Effector memory CD4-positive, alpha-beta T cell (primary cell): ENCODE measurements around the gene PIK3C2G.

Experiments used
- DNase-seq, 3 donors: peaks; one replicate each; pipeline ENCODE4 v3.0.0-alpha.2; 2020
- H3K27ac ChIP-seq: 2 replicates; pipeline ENCODE4 v1.7.0; 2013; ENCODE audit warnings: mild to moderate bottlenecking, low read length, moderate library complexity; ENCODE audit not compliant: insufficient read depth, poor library complexity, severe bottlenecking
- H3K27me3 ChIP-seq: replicated peaks from 2 replicates; pipeline ENCODE4 v1.7.0; 2013; ENCODE audit warnings: mild to moderate bottlenecking, low read length; ENCODE audit not compliant: insufficient read depth, control insufficient read depth, poor library complexity, severe bottlenecking
- H3K36me3 ChIP-seq: 2 replicates; pipeline ENCODE4 v1.7.0; 2013; ENCODE audit warnings: mild to moderate bottlenecking, low read length, moderate library complexity; ENCODE audit not compliant: control insufficient read depth, insufficient read depth
- H3K4me1 ChIP-seq: 2 replicates; pipeline ENCODE4 v1.7.0; 2013; ENCODE audit warnings: low read length, mild to moderate bottlenecking; ENCODE audit not compliant: control insufficient read depth, insufficient read depth, poor library complexity, severe bottlenecking
- H3K4me3 ChIP-seq: 2 replicates; pipeline ENCODE4 v1.7.0; 2013; ENCODE audit warnings: low read length, low read depth, mild to moderate bottlenecking; ENCODE audit not compliant: insufficient read depth, poor library complexity, severe bottlenecking
- H3K9me3 ChIP-seq: 2 replicates; pipeline ENCODE4 v1.7.0; 2013; ENCODE audit warnings: mild to moderate bottlenecking, low read length, moderate library complexity; ENCODE audit not compliant: control insufficient read depth

PIK3C2G gene

DNA sequence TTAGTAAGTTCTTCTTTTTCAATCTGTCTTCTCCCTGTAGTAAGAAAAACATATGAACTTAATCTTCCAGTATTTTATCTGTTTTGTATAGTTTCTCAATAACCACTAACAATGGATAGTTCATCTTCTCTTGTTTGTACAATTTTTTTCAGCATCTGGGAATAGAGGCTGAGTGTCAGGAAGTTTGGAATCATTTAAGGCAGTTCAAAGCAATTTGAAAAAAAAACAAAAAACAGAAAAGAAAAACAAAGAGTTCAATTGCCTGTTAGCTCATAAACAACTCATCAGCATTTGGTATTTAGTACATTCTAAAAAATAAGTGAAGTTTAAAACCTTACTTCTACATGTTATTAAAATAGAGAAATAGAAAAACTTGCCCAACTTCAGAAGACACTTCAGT lies 359.7 kb downstream of the PIK3C2G start:
- DNase-seq = no peak
- Histone ChIP-seq H3K9me3 (no peaks in the 10 kb centered on the region), H3K27ac (no peak overlapping the region), H3K4me3 (no peak overlapping the region), H3K27me3 (no peaks in the 10 kb centered on the region), H3K36me3 (no peaks in the 10 kb centered on the region), H3K4me1 (no peaks in the 10 kb centered on the region)

DNA sequence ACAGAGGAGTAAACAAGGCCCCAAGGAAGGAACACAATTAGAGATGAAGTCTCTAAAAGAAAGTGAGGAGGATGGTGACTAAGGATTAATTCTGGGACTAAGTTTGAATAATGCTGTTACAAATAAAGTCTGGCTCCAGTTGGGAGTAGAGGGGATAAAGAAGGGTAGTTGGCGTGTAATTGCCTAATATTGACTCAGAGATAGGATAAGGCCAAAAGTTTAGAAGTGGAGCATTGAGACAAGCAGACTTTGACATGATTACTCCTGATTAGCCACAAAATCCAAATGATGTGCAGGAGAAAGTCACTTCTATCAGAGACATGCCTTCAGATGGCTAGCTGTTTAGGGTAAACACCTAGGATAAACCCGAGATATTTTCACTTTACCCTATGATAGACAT lies 368.1 kb downstream of the PIK3C2G start:
- H3K4me3 ChIP-seq = no peak overlapping the region
- H3K27me3 ChIP-seq = no peaks in the 10 kb centered on the region
- no peaks in the 10 kb centered on the region for H3K36me3 ChIP-seq
- H3K4me1 ChIP-seq = no peaks in the 10 kb centered on the region
- H3K9me3 ChIP-seq = no peaks in the 10 kb centered on the region
- no peak overlapping the region for H3K27ac ChIP-seq
- DNase-seq = no peak

DNA sequence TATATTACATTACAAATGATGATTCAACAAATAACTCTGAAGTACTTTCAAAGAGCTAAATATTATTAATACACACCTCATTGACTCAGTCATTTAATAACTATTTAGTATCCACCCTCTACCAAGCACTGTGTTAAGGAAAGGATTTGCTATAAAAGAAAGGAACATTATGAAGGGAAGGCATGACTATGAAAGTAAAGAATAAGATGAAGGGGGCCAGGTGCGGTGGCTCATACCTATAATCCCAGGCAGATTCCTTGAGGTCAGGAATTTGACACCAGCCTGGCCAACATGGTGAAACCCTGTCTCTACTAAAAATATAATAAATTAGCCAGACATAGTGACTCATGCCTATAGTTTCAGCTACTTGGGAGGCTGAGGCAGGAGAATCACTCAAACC lies 368.6 kb downstream of the PIK3C2G start:
- Histone ChIP-seq H3K27me3 (no peaks in the 10 kb centered on the region), H3K4me3 (no peak overlapping the region), H3K9me3 (no peaks in the 10 kb centered on the region), H3K27ac (no peak overlapping the region), H3K4me1 (no peaks in the 10 kb centered on the region), H3K36me3 (no peaks in the 10 kb centered on the region)
- no peak for DNase-seq

DNA sequence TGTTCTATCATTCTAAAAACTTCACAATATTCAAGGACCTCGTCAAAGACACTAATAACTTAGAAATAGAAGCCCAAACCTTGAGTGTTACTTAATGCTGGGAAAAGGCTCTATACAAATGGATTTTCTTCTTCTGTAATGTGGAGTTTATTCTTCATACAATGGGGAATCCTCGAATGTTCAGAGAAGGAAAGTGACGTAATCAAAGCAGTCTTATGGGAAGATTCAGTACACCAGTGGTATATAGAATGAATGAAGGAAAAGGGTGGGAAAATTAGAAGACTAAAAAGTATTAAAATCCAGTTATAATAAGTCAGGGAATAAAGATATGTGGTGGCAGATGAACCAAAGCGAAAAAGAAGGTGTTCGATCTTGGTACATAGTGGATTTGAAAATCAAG lies 370.0 kb downstream of the PIK3C2G start:
- DNase-seq = no peak
- Histone ChIP-seq H3K36me3 (no peaks in the 10 kb centered on the region), H3K4me1 (no peaks in the 10 kb centered on the region), H3K27me3 (no peaks in the 10 kb centered on the region), H3K9me3 (no peaks in the 10 kb centered on the region), H3K27ac (no peak overlapping the region), H3K4me3 (no peak overlapping the region)

DNA sequence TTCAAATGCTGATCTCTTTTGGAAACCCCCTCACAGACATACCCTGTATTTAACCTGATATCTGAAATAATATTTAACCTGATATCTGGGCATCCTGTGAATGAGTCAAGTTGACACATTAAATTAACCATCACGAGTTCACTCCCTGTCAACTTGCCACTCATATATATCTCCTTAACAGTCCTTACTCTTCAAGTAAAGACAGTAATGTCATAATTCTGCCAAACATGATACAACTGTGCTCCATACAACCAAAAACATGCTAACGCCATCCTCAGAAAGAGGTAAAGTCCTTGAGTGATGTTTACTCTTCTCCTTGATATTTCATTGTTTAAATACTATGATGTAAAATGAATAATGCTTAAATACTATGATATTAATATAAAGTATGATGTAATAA lies 371.5 kb downstream of the PIK3C2G start:
- Histone ChIP-seq H3K4me3 (no peak overlapping the region), H3K36me3 (no peaks in the 10 kb centered on the region), H3K4me1 (no peaks in the 10 kb centered on the region), H3K27me3 (no peaks in the 10 kb centered on the region), H3K9me3 (no peaks in the 10 kb centered on the region), H3K27ac (no peak overlapping the region)
- no peak for DNase-seq

DNA sequence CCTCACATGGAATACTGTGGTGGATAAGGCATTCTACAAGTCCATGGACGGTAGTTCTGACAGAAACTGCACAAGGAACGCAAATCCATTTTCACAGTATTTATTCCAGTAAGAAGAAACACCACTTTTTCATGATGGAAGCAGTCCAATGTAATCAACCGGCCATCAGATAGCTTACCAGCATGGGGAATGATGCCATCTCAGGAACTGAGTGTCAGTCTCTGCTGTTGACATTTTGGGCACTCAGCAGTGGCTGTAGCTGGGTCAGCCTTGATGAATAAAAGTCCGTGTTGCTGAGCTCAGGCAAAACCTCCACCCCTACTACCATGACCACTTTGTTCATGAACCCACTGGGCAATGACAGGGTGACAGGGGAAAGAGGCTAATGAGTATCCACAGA lies 373.1 kb downstream of the PIK3C2G start:
- Histone ChIP-seq H3K9me3 (no peaks in the 10 kb centered on the region), H3K36me3 (no peaks in the 10 kb centered on the region), H3K4me3 (no peak overlapping the region), H3K27me3 (no peaks in the 10 kb centered on the region), H3K4me1 (no peaks in the 10 kb centered on the region), H3K27ac (no peak overlapping the region)
- no peak for DNase-seq

DNA sequence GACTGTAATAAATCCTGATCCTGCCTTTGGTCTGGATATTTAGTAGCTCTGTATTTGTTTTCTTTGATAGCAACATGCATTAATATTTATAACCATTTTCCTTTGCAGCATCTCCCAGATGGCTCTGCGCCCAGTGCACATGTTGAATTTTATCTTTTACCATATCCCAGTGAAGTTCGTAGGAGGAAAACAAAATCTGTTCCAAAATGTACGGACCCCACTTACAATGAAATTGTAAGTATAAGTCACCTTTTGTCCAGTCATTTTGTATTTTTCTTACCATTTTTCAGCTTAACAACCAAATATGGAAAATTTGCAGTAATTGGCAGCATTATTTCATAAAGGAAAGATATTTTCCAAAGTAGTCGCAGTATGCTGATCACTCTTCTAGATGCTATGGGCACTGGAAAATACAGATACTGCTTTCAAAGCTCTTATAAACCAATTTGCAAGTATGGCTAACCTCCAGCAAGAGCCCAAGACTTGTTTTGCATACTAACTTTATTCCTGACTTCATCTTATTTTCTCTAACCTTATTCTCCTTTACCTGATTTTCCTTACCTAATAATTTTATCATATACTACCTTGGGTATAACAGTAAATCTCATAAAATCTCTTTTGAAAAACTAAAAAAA lies 379.1 kb downstream of the PIK3C2G start:
- Histone ChIP-seq H3K36me3 (no peaks in the 10 kb centered on the region), H3K9me3 (no peaks in the 10 kb centered on the region), H3K27ac (no peak overlapping the region), H3K4me3 (no peak overlapping the region), H3K4me1 (no peaks in the 10 kb centered on the region), H3K27me3 (no peaks in the 10 kb centered on the region)
- no peak for DNase-seq

DNA sequence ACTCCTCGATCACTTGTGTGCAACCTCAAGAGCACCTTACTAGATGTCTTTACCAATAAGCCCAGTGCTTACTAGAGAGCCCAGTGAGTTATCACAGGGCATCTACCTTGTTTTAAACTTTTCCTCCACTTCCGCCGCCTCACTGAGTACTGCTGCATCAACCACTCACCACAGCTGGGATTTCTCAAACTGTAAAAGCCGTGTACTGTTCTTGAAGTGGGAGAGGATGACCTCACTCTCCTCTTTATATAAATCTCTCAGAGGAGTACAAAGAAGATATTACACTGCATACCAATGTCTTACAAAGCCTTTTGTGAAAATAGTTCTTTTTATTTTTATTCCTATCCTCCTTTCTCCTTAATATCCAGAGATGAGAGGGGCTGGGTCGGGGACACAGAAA lies 382.4 kb downstream of the PIK3C2G start:
- DNase-seq = no peak
- H3K27me3 ChIP-seq = no peaks in the 10 kb centered on the region
- no peak overlapping the region for H3K27ac ChIP-seq
- no peaks in the 10 kb centered on the region for H3K4me1 ChIP-seq
- no peaks in the 10 kb centered on the region for H3K9me3 ChIP-seq
- H3K36me3 ChIP-seq = no peaks in the 10 kb centered on the region
- no peak overlapping the region for H3K4me3 ChIP-seq

DNA sequence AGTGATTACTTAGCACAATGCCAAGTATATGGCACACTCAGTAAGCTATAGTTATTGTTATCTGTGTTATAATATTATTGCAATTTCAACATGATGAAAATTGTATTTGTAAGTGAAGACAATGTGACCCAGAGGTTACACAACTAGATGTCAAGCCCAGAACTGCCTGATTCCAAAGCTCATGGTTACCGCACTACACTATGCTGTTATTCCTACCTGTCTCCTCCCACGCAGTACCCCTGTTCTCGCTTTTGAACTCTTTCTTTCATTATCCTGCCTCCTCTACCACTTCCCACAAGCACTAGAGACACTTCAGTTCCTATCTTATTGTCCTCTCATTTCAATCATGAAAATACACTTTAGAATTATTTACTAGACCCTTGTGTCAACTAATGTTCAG lies 383.2 kb downstream of the PIK3C2G start:
- Histone ChIP-seq H3K4me1 (no peaks in the 10 kb centered on the region), H3K27me3 (no peaks in the 10 kb centered on the region), H3K27ac (no peak overlapping the region), H3K36me3 (no peaks in the 10 kb centered on the region), H3K9me3 (no peaks in the 10 kb centered on the region), H3K4me3 (no peak overlapping the region)
- DNase-seq = no peak

DNA sequence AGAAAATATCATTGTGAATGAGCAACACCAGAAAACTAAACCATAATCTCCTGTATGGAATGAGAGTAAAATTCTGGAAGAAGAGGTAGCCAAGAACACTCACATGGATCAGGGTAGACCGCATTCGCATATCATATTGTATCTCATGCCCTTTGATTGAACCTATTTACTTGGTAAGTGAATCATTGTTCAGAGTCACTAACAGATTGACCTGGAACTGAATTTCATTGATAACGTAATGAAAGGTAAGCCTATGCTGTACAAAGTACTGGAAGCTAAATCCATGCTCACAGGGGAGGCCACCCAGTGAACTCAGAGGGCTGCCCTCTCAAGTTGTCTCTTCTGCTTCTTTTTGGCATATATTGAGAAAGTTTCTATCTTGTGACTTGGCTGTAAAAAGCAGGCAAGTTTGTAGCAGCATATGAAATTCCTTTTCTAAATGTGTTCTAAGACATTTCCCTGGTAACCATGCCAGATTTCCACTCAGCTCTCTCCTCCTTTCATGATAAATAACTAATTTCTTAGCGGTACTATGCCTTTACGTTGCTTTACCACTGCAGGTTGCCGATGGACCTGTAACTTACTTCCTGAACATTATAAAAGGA lies 385.1 kb downstream of the PIK3C2G start:
- Histone ChIP-seq H3K9me3 (no peaks in the 10 kb centered on the region), H3K27me3 (no peaks in the 10 kb centered on the region), H3K36me3 (no peaks in the 10 kb centered on the region), H3K4me1 (no peaks in the 10 kb centered on the region), H3K4me3 (no peak overlapping the region), H3K27ac (no peak overlapping the region)
- DNase-seq = no peak
